Skin epidermis (tissue), 12 donors: Measurements from ENCODE around the gene SHB.

Experiments
- H3K27ac ChIP-seq, 21 experiments: fragments of 200-600 bp; sonication (generic) in 11 of 21; one replicate each; pipeline ENCODE4 v1.5.0; 2020; ENCODE audit warnings: mild to moderate bottlenecking in 3 of 21, inconsistent platforms in 2 of 21, moderate library complexity in 2 of 21
- H3K4me3 ChIP-seq, 7 experiments: fragments of 200-600 bp; sonication (generic) in 2 of 7; one replicate each; pipeline ENCODE4 v1.5.0; 2020; ENCODE audit warnings: inconsistent platforms in 2 of 7, mild to moderate bottlenecking in 2 of 7, moderate library complexity in 1 of 7

The SHB gene

GRCh38 chr9:38068701-38069628 is at the start of gene SHB:
SHB (minus strand) TSS chr9:38069227; CDS start chr9:38068645, 582 bp downstream.
- Histone ChIP-seq H3K4me3 (peak within 1 kb of the TSS; percentile 72 to 91 (median 79)), H3K27ac (peak within 1 kb of the TSS; percentile 68 to 96 (median 88))

- Histone ChIP-seq H3K27ac (no peak overlapping the region), H3K4me3 (no peak overlapping the region)
These were observed 48.6 kb upstream of the SHB start for GRCh38 chr9:38117651-38118050.

GRCh38 chr9:38114905-38115304 is 45.9 kb upstream of the SHB start:
- H3K27ac ChIP-seq: no peak overlapping the region
- no peak overlapping the region for H3K4me3 ChIP-seq

- Histone ChIP-seq H3K4me3 (no peak overlapping the region), H3K27ac (no peak overlapping the region)
These were observed 43.4 kb upstream of the SHB start for GRCh38 chr9:38112456-38112855.

- Histone ChIP-seq H3K4me3 (no peak overlapping the region), H3K27ac (no peak overlapping the region)
These were observed 43.0 kb upstream of the SHB start for GRCh38 chr9:38112049-38112448.

GRCh38 chr9:38110476-38110875 is 41.4 kb upstream of the SHB start:
- no peak overlapping the region for H3K27ac ChIP-seq

GRCh38 chr9:38109601-38110000 is 40.6 kb upstream of the SHB start:
- H3K4me3 ChIP-seq: no peak overlapping the region
- no peak overlapping the region for H3K27ac ChIP-seq

More at GRCh38 chr9:38110476-38110875, 41.4 kb upstream of the SHB start:
- no peak overlapping the region for H3K4me3 ChIP-seq

- H3K27ac ChIP-seq: no peak overlapping the region
These were observed 39.3 kb upstream of the SHB start for GRCh38 chr9:38108326-38108725.

GRCh38 chr9:38107811-38108304 is 38.8 kb upstream of the SHB start:
- Histone ChIP-seq H3K4me3 (no peak overlapping the region), H3K27ac (no peak overlapping the region)

More at GRCh38 chr9:38108326-38108725, 39.3 kb upstream of the SHB start:
- no peak overlapping the region for H3K4me3 ChIP-seq

- H3K27ac ChIP-seq: no peak overlapping the region
- H3K4me3 ChIP-seq: no peak overlapping the region
These were observed 38.4 kb upstream of the SHB start for GRCh38 chr9:38107405-38107804.

- H3K4me3 ChIP-seq: no peak overlapping the region
These were observed 37.5 kb upstream of the SHB start for GRCh38 chr9:38106488-38106887.

GRCh38 chr9:38103340-38103739 is 34.3 kb upstream of the SHB start:
- Histone ChIP-seq H3K27ac (no peak overlapping the region), H3K4me3 (no peak overlapping the region)

More at GRCh38 chr9:38106488-38106887, 37.5 kb upstream of the SHB start:
- H3K27ac ChIP-seq: no peak overlapping the region

- H3K4me3 ChIP-seq: no peak overlapping the region
- no peak overlapping the region for H3K27ac ChIP-seq
These were observed 32.4 kb upstream of the SHB start for GRCh38 chr9:38101423-38101822.

GRCh38 chr9:38096238-38096805 is 27.3 kb upstream of the SHB start:
- no peak overlapping the region for H3K27ac ChIP-seq
- H3K4me3 ChIP-seq: no peak overlapping the region

GRCh38 chr9:38094165-38094564 is 25.1 kb upstream of the SHB start:
- H3K27ac ChIP-seq: no peak overlapping the region
- H3K4me3 ChIP-seq: no peak overlapping the region

- Histone ChIP-seq H3K4me3 (no peak overlapping the region), H3K27ac (no peak overlapping the region)
These were observed 23.6 kb upstream of the SHB start for GRCh38 chr9:38092656-38093055.

GRCh38 chr9:38092200-38092524 is 23.1 kb upstream of the SHB start:
- Histone ChIP-seq H3K27ac (no peak overlapping the region), H3K4me3 (no peak overlapping the region)

- no peak overlapping the region for H3K27ac ChIP-seq
- H3K4me3 ChIP-seq: no peak overlapping the region
These were observed 22.5 kb upstream of the SHB start for GRCh38 chr9:38091310-38092199.

- H3K4me3 ChIP-seq: no peak overlapping the region
- no peak overlapping the region for H3K27ac ChIP-seq
These were observed 21.1 kb upstream of the SHB start for GRCh38 chr9:38090170-38090569.
